Inferior parietal cortex (tissue), 1 donor: ENCODE results near the gene ECEL1.

ENCODE experiments used
- DNase-seq: peaks from one replicate; pipeline ENCODE4 v3.0.0-alpha.2; 2016; ENCODE audit errors: extremely low spot score

Gene ECEL1

GRCh38 chr2:232498452-232498851 is 10.8 kb upstream of the ECEL1 start:
- DNase-seq = no peak

GRCh38 chr2:232497348-232497747 is 9.7 kb upstream of the ECEL1 start:
- no peak for DNase-seq

- no peak for DNase-seq
These were observed 9.1 kb upstream of the ECEL1 start for GRCh38 chr2:232496501-232497270.

GRCh38 chr2:232495292-232495691 is 7.7 kb upstream of the ECEL1 start:
- DNase-seq = no peak

- DNase-seq = no peak
These were observed 6.9 kb upstream of the ECEL1 start for GRCh38 chr2:232494542-232494941.

GRCh38 chr2:232493701-232494474 is 6.3 kb upstream of the ECEL1 start:
- DNase-seq = no peak

- no peak for DNase-seq
These were observed 5.5 kb upstream of the ECEL1 start for GRCh38 chr2:232492963-232493700.

GRCh38 chr2:232492236-232492848 is 4.7 kb upstream of the ECEL1 start:
- DNase-seq = no peak

GRCh38 chr2:232491139-232491780 is 3.6 kb upstream of the ECEL1 start:
- DNase-seq = no peak

GRCh38 chr2:232490221-232491138 is 2.8 kb upstream of the ECEL1 start:
- no peak for DNase-seq

GRCh38 chr2:232489516-232490220 is 2.0 kb upstream of the ECEL1 start:
- DNase-seq = no peak

GRCh38 chr2:232488721-232489300 is 1.2 kb upstream of the ECEL1 start:
- no peak for DNase-seq

- DNase-seq = no peak
These were observed 570 bp upstream of the ECEL1 start for GRCh38 chr2:232488097-232488711.

- DNase-seq = no peak
These were observed 863 bp downstream of the ECEL1 start for GRCh38 chr2:232486558-232487384.

GRCh38 chr2:232485757-232486557 is 1.7 kb downstream of the ECEL1 start:
- DNase-seq = no peak

- DNase-seq = no peak
These were observed 2.3 kb downstream of the ECEL1 start for GRCh38 chr2:232485348-232485756.
